Cardiac muscle cell (in vitro differentiated cells and primary cell): ENCODE results near the gene MAPK8IP3. TPM values are rescaled to one million over a fixed set of nuclear protein-coding genes. Genes with fewer than 3 reads are reported as not detected.
A peak's percentile ranks its signal among the peaks of the same experiment; 100 is the strongest.

Experiments
- DNase-seq, 2 donors: peaks; one replicate each; pipeline versions ENCODE4 v3.0.0 to v3.0.0-alpha.2; 2010 to 2017; ENCODE audit warnings: low read depth in 1 of 2, low spot score in 1 of 2
- H3K27ac ChIP-seq: fragments of 200-600 bp; sonication (generic); 2 replicates; pipeline ENCODE4 v1.5.1; 2016
- H3K27me3 ChIP-seq: fragments of 200-600 bp; sonication (generic); 2 replicates; pipeline ENCODE4 v1.6.0; 2016; ENCODE audit warnings: control low read depth
- H3K36me3 ChIP-seq: fragments of 200-600 bp; sonication (generic); 2 replicates; pipeline ENCODE4 v1.5.1; 2016; ENCODE audit warnings: control low read depth
- H3K4me1 ChIP-seq: fragments of 200-600 bp; sonication (generic); 2 replicates; pipeline ENCODE4 v1.8.1; 2017; ENCODE audit warnings: low read depth, mild to moderate bottlenecking, mixed run types
- H3K4me3 ChIP-seq: fragments of 200-600 bp; sonication (generic); 2 replicates; pipeline ENCODE4 v1.5.1; 2016; ENCODE audit warnings: mild to moderate bottlenecking
- H3K9me3 ChIP-seq: fragments of 200-600 bp; sonication (generic); 2 replicates; pipeline ENCODE4 v1.5.1; 2017; ENCODE audit warnings: low read depth, mild to moderate bottlenecking, control low read depth
- polyA plus RNA-seq: library from polyadenylated mRNA; unstranded; fragments of >200 nt; fragmentation: Nextera tagmentation; extraction: Ambion mirVana; gene quantifications from 2 replicates; pipeline ENCODE4 v1.2.1, GENCODE V29; 2016
- total RNA-seq: library from RNA; depleted of rRNA; stranded (reverse); fragments of >200 nt; gene quantifications from 2 replicates; pipeline ENCODE4 v1.2.3, GENCODE V29; 2016
- TF ChIP-seq, protein P1 (sequence below): IDR thresholded peaks from 2 replicates; pipeline ENCODE4 v1.5.1; 2012; ENCODE audit warnings: low read depth, mild to moderate bottlenecking, low read length

The MAPK8IP3 gene
- total and polyA plus RNA-seq, 2 experiments from 2014 or later, result 75.2 to 127 TPM

DNA sequence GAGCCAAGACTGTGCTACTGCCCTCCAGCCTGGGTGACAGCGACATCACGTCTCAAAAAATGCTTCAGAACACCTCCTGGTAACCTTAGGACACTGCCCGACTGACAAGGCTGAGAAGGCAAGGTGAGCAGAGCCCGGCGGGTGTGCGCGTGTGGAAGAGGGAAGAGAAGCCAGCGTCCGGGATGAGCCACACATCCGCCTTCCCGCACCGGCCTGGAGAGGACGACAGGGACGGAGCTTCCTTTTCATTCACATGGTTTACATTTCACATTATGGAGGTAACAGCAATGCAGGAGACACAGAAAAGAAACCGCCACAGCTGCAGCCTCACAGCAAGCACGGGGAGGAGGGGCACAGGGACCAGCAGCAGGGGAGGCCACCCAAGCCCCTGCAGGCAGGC is 104.1 kb downstream of the MAPK8IP3 start:
- Histone ChIP-seq H3K36me3 (peaks cover 6% of the 10 kb centered on the region), H3K4me1 (no peaks in the 10 kb centered on the region), H3K9me3 (no peaks in the 10 kb centered on the region), H3K27ac (no peak overlapping the region), H3K4me3 (no peak overlapping the region), H3K27me3 (no peaks in the 10 kb centered on the region)
- TF ChIP-seq, protein P1, sequence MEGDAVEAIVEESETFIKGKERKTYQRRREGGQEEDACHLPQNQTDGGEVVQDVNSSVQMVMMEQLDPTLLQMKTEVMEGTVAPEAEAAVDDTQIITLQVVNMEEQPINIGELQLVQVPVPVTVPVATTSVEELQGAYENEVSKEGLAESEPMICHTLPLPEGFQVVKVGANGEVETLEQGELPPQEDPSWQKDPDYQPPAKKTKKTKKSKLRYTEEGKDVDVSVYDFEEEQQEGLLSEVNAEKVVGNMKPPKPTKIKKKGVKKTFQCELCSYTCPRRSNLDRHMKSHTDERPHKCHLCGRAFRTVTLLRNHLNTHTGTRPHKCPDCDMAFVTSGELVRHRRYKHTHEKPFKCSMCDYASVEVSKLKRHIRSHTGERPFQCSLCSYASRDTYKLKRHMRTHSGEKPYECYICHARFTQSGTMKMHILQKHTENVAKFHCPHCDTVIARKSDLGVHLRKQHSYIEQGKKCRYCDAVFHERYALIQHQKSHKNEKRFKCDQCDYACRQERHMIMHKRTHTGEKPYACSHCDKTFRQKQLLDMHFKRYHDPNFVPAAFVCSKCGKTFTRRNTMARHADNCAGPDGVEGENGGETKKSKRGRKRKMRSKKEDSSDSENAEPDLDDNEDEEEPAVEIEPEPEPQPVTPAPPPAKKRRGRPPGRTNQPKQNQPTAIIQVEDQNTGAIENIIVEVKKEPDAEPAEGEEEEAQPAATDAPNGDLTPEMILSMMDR, result no peak
- DNase-seq, result no peak

DNA sequence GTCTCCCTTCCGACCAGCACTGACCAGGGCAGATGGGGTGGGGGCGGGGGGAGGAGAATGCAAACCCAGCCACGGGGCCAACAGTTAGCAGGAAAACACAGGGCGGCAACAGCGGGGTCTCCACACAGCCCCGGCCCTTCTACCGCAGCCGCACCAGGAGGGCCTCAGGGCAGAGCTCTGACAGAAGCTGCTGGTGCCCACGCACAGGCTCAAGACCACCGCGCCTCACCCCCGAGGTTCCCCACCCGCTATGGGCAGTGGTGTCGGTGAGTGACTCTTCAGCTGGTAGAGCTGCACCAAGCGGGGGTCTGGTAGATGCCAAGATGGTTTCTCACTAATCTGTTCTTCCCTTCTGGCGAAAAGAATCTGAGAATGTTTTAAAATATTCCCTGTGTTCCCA is 104.5 kb downstream of the MAPK8IP3 start:
- no peak for DNase-seq
- Histone ChIP-seq H3K4me1 (no peaks in the 10 kb centered on the region), H3K9me3 (no peaks in the 10 kb centered on the region), H3K27ac (no peak overlapping the region), H3K36me3 (peaks cover 10% of the 10 kb centered on the region), H3K4me3 (no peak overlapping the region), H3K27me3 (no peaks in the 10 kb centered on the region)
- TF ChIP-seq, protein P1, result no peak

DNA sequence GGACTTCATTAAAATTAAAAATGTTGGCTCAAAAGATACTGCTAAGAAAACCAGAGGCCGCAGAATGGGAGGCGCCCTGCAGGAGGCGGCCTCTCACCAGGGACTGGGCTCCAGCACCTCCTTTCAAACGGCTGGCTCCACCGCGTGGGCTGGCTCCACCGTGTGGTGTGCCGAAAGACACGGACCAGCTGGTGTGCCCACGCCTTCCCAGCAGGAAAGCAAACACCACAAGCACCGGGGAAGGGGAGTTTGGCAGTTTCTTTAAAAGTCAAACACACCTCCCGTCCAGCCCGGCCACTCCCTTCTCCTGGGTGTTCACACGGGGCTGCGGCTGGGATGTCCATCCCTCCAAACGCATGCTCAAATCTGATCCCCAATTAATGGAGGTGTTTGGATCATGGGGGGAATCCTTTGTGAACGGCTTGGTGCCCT is 106.8 kb downstream of the MAPK8IP3 start:
- TF ChIP-seq, protein P1, result peak; percentile 67
- H3K36me3 ChIP-seq, result peaks cover 19% of the 10 kb centered on the region
- DNase-seq, result peak; percentile 58 to 92

DNA sequence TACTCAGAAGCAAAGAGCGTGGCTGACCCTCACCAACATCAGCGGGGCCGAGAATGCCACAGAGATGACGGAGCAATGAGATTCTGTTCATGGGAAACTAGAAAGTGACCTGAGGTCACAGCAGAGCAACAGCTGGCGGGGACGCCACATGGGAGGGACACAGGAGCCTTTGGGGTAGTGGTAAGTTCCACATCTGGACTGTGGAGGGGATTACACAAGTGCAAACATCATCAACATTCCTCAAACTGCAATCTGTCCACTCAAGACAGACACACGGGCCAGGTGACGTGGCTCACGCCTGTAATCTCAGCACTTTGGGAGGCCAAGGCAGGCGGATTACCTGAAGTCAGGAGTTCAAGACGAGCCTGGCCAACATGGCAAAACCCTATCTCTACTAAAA is 109.5 kb downstream of the MAPK8IP3 start:
- no peaks in the 10 kb centered on the region for H3K27me3 ChIP-seq
- H3K27ac ChIP-seq, result no peak overlapping the region
- H3K4me1 ChIP-seq, result no peaks in the 10 kb centered on the region
- H3K36me3 ChIP-seq, result peaks cover 20% of the 10 kb centered on the region
- no peak for DNase-seq
- H3K9me3 ChIP-seq, result no peaks in the 10 kb centered on the region
- TF ChIP-seq, protein P1, result no peak
- no peak overlapping the region for H3K4me3 ChIP-seq

More for the DNA sequence above, 106.8 kb downstream of the MAPK8IP3 start:
- no peaks in the 10 kb centered on the region for H3K4me1 ChIP-seq
- no peak overlapping the region for H3K27ac ChIP-seq
- H3K27me3 ChIP-seq, result no peaks in the 10 kb centered on the region
- H3K4me3 ChIP-seq, result no peak overlapping the region
- no peaks in the 10 kb centered on the region for H3K9me3 ChIP-seq

DNA sequence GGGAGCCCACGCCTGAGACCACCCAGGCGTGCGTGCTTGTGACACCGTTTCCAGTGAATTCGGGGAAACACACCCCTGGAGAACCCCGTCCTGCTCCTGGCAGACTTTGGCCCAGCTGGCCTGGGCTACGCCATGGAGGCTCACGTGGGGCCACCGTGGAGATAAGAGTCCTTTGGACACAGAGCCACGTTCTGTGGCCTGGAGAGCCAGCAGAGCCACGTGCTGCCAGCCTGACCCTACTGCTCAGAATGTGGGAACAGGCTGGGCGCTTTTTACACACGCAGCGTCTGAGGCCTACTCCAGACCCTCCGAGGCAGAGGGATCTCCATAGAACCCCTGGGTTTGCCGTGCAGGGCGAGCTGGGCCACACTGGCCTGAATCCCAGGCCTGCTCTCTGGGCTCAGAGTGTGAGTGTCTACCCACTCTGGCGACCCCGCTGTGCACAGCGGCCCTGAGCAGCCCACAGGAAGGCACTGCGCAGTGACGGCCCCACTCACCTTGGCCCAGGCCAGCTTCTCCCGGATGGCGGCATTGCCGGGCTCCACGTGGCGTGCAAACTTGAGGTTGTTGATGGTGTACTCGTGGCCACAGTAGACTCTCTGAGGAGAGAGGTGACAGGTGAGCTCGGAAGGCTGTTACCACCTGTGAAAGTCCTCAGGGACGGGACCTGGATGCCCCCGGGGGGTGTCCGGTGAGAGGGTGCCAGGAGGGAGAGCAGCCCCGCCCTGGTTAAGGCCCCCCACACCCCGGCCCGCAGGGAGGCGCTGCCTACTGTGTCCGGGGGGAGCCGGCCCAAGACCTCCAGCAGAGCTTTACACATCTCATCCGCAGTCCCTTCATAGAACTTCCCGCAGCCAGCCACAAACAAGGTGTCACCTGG is 110.6 kb downstream of the MAPK8IP3 start:
- no peak for DNase-seq
- TF ChIP-seq, protein P1, result no peak
- H3K4me3 ChIP-seq, result no peak overlapping the region

More for the DNA sequence above, 110.6 kb downstream of the MAPK8IP3 start:
- H3K4me1 ChIP-seq, result no peaks in the 10 kb centered on the region
- no peaks in the 10 kb centered on the region for H3K9me3 ChIP-seq
- peaks cover 20% of the 10 kb centered on the region for H3K36me3 ChIP-seq
- no peak overlapping the region for H3K27ac ChIP-seq
- H3K27me3 ChIP-seq, result no peaks in the 10 kb centered on the region
